WI38 (cell line): ENCODE results near the gene LRRC73.

Experiments
- H3K4me3 ChIP-seq: 2 replicates; pipeline ENCODE4 v1.5.1; 2011; ENCODE audit warnings: low read depth, mild to moderate bottlenecking, control low read depth, low read length
- CTCF ChIP-seq: IDR thresholded peaks from 2 replicates; pipeline ENCODE4 v1.5.1; 2012; ENCODE audit warnings: low read depth, mild to moderate bottlenecking, control low read depth, low read length

The LRRC73 gene

GRCh38 chr6:43477235-43478007 is 32.7 kb downstream of the LRRC73 start, which contains the start of gene TJAP1:
Gene TJAP1 (plus strand): TSS chr6:43477570. CDS start chr6:43499002, 21,432 bp downstream.
- TF ChIP-seq CTCF, result no peak
- peak within 1 kb of the TSS; percentile 60 for H3K4me3 ChIP-seq

GRCh38 chr6:43476746-43477145 is 33.4 kb downstream of the LRRC73 start:
- H3K4me3 ChIP-seq, result peak overlapping the region; percentile 60
- no peak for TF ChIP-seq CTCF

GRCh38 chr6:43475516-43475915 is 34.6 kb downstream of the LRRC73 start:
- H3K4me3 ChIP-seq, result no peak overlapping the region
- no peak for TF ChIP-seq CTCF

- no peak overlapping the region for H3K4me3 ChIP-seq
- TF ChIP-seq CTCF, result no peak
These were observed 37.6 kb downstream of the LRRC73 start for GRCh38 chr6:43472515-43472914.

- no peak for TF ChIP-seq CTCF
- no peak overlapping the region for H3K4me3 ChIP-seq
These were observed 38.7 kb downstream of the LRRC73 start for GRCh38 chr6:43471399-43471798.

- no peak for TF ChIP-seq CTCF
- no peak overlapping the region for H3K4me3 ChIP-seq
These were observed 40.2 kb downstream of the LRRC73 start for GRCh38 chr6:43469947-43470346.
